HG02642 (cell line): ENCODE data around the gene SGK2.

Experiments
- ATAC-seq: cut with Tn5 transposase; IDR thresholded peaks from one replicate; pipeline ENCODE4 v1.9.1; 2021; ENCODE audit warnings: mild to moderate bottlenecking; ENCODE audit not compliant: unreplicated experiment, poor library complexity

Gene SGK2

GRCh38 chr20:43558412-43559146, at the start of gene SGK2:
Gene SGK2 (plus strand): TSS chr20:43559027. CDS start chr20:43566496, 7,469 bp downstream.
- no peak for ATAC-seq

GRCh38 chr20:43511879-43512278, 46.9 kb upstream of the SGK2 start:
- ATAC-seq = no peak

- no peak for ATAC-seq
Observed at GRCh38 chr20:43513372-43513930, 45.4 kb upstream of the SGK2 start.

- peak; percentile 83 for ATAC-seq
Observed at GRCh38 chr20:43513931-43514647, 44.7 kb upstream of the SGK2 start.

GRCh38 chr20:43514648-43514999, 44.2 kb upstream of the SGK2 start:
- peak; percentile 12 for ATAC-seq

- no peak for ATAC-seq
Observed at GRCh38 chr20:43515628-43516027, 43.2 kb upstream of the SGK2 start.

GRCh38 chr20:43516251-43516824, 42.5 kb upstream of the SGK2 start:
- ATAC-seq = no peak

- ATAC-seq = no peak
Observed at GRCh38 chr20:43520074-43520630, 38.7 kb upstream of the SGK2 start.

GRCh38 chr20:43525021-43525420, 33.8 kb upstream of the SGK2 start:
- ATAC-seq = no peak

- ATAC-seq = no peak
Observed at GRCh38 chr20:43528258-43528875, 30.5 kb upstream of the SGK2 start.

- no peak for ATAC-seq
Observed at GRCh38 chr20:43529051-43529450, 29.8 kb upstream of the SGK2 start.

GRCh38 chr20:43529457-43530153, 29.2 kb upstream of the SGK2 start:
- ATAC-seq = no peak

- no peak for ATAC-seq
Observed at GRCh38 chr20:43530321-43531090, 28.3 kb upstream of the SGK2 start.

- ATAC-seq = no peak
Observed at GRCh38 chr20:43531091-43531443, 27.8 kb upstream of the SGK2 start.

GRCh38 chr20:43532416-43533055, 26.3 kb upstream of the SGK2 start:
- no peak for ATAC-seq

GRCh38 chr20:43533060-43533459, 25.8 kb upstream of the SGK2 start:
- ATAC-seq = no peak

- no peak for ATAC-seq
Observed at GRCh38 chr20:43534016-43534415, 24.8 kb upstream of the SGK2 start.

GRCh38 chr20:43534791-43535350, 24.0 kb upstream of the SGK2 start:
- ATAC-seq = no peak
